PFSK-1 (cell line): Measurements from ENCODE around the gene RASSF3.

Experiments used
- FOXP2 ChIP-seq: optimal IDR thresholded peaks from 2 replicates; pipeline ENCODE3; 2011; ENCODE audit warnings: borderline replicate concordance, control low read depth, inconsistent platforms; ENCODE audit not compliant: insufficient read depth; ENCODE audit errors: extremely low read length, extremely low read depth
- POLR2AphosphoS5 ChIP-seq: IDR thresholded peaks from 2 replicates; pipeline ENCODE4 v1.6.1; 2012; ENCODE audit warnings: low read depth, mild to moderate bottlenecking, control low read depth, low read length, moderate library complexity
- REST ChIP-seq, 2 experiments: IDR thresholded peaks; 2 replicates each; pipeline versions ENCODE4 v1.6.1 to v1.8.0; 2011 to 2012; ENCODE audit warnings: low read depth in 2 of 2, low read length in 2 of 2, control low read depth in 1 of 2, inconsistent platforms in 1 of 2, mild to moderate bottlenecking in 1 of 2, moderate library complexity in 1 of 2; ENCODE audit not compliant: insufficient read depth in 1 of 2
- SIN3A ChIP-seq: IDR thresholded peaks from 2 replicates; pipeline ENCODE4 v1.6.1; 2012; ENCODE audit warnings: mild to moderate bottlenecking, low read length, moderate library complexity, borderline replicate concordance; ENCODE audit not compliant: insufficient read depth
- TAF1 ChIP-seq: IDR thresholded peaks from 2 replicates; pipeline ENCODE4 v1.6.1; 2012; ENCODE audit warnings: low read length, control low read depth, borderline replicate concordance; ENCODE audit not compliant: insufficient read depth

The RASSF3 gene

GRCh38 chr12:64649487-64649886 lies 39.2 kb downstream of the RASSF3 start:
- no peak for TF ChIP-seq POLR2AphosphoS5
- no peak for TF ChIP-seq SIN3A
- TF ChIP-seq FOXP2 = no peak
- TF ChIP-seq REST (IDR thresholded peaks at IDR 0.05; ENCODE audit: insufficient read depth in 1 of 2, low read depth in 2 of 2, low read length in 2 of 2) = no peak
- TF ChIP-seq TAF1 = no peak

GRCh38 chr12:64650762-64651161 lies 40.5 kb downstream of the RASSF3 start:
- TF ChIP-seq TAF1 (no peak), POLR2AphosphoS5 (no peak), REST (IDR thresholded peaks at IDR 0.05; ENCODE audit: insufficient read depth in 1 of 2, low read depth in 2 of 2, low read length in 2 of 2) (no peak), FOXP2 (no peak), SIN3A (no peak)

GRCh38 chr12:64652346-64652745 lies 42.1 kb downstream of the RASSF3 start:
- TF ChIP-seq POLR2AphosphoS5 (no peak), FOXP2 (no peak), REST (IDR thresholded peaks at IDR 0.05; ENCODE audit: insufficient read depth in 1 of 2, low read depth in 2 of 2, low read length in 2 of 2) (no peak), TAF1 (no peak), SIN3A (no peak)

GRCh38 chr12:64653123-64653522 lies 42.8 kb downstream of the RASSF3 start:
- TF ChIP-seq REST (IDR thresholded peaks at IDR 0.05; ENCODE audit: insufficient read depth in 1 of 2, low read depth in 2 of 2, low read length in 2 of 2) (no peak), POLR2AphosphoS5 (no peak), TAF1 (no peak), SIN3A (no peak), FOXP2 (no peak)

GRCh38 chr12:64655141-64655540 lies 44.8 kb downstream of the RASSF3 start:
- TF ChIP-seq SIN3A = no peak
- TF ChIP-seq TAF1 = no peak
- no peak for TF ChIP-seq POLR2AphosphoS5
- TF ChIP-seq FOXP2 = no peak
- TF ChIP-seq REST (IDR thresholded peaks at IDR 0.05; ENCODE audit: insufficient read depth in 1 of 2, low read depth in 2 of 2, low read length in 2 of 2) = no peak
